Measurements from ENCODE around the gene KRT27. TPM values are rescaled to one million over a fixed set of nuclear protein-coding genes. Genes with fewer than 3 reads are reported as not detected.

Gene KRT27
- total and polyA plus RNA-seq, 10 of the 15 experiments (the other 5 are each of a cell fraction or from before 2014, with no cell fraction given): not detected

GRCh38 chr17:40727447-40728231, 54.7 kb downstream of the KRT27 start (continued):
- TF ChIP-seq ATF2 (IDR thresholded peaks at IDR 0.05; ENCODE audit: low read length) (peak; percentile 20; the same call in 1 of the 2 replicates), ZBTB33 (IDR thresholded peaks at IDR 0.05) (no peak), RAD51 (IDR thresholded peaks at IDR 0.05) (no peak), JUND (IDR thresholded peaks at IDR 0.05; ENCODE audit: low read depth, low read length) (no peak), IRF3 (IDR thresholded peaks at IDR 0.05) (no peak), EZH2 (IDR thresholded peaks at IDR 0.05; ENCODE audit: borderline replicate concordance, control insufficient read depth, low read depth, low read length) (no peak), E2F8 (IDR thresholded peaks at IDR 0.05; ENCODE audit: low read depth, partially characterized antibody) (no peak), RUNX3 (IDR thresholded peaks at IDR 0.05; ENCODE audit: low read length) (peak; percentile 79), KDM1A (IDR thresholded peaks at IDR 0.05; ENCODE audit: borderline replicate concordance) (no peak), NR2C1 (IDR thresholded peaks at IDR 0.05) (no peak), USF2 (IDR thresholded peaks at IDR 0.05; ENCODE audit: borderline replicate concordance, low read depth, low read length) (no peak), ZNF207 (IDR thresholded peaks at IDR 0.05; ENCODE audit: borderline replicate concordance) (no peak), SMC3 (IDR thresholded peaks at IDR 0.05; ENCODE audit: borderline replicate concordance, low read length) (no peak), NKRF (conservative IDR thresholded peaks at IDR 0.05) (no peak), ZNF622 (IDR thresholded peaks at IDR 0.05) (no peak), POLR2AphosphoS5 (IDR thresholded peaks at IDR 0.05; ENCODE audit: low read length) (no peak), SMAD1 (IDR thresholded peaks at IDR 0.05; ENCODE audit: low read depth, partially characterized antibody) (no peak)

Measured in GM12878 (cell line).